ENCODE measurements around the gene TGFBR3.

Gene TGFBR3

DNA sequence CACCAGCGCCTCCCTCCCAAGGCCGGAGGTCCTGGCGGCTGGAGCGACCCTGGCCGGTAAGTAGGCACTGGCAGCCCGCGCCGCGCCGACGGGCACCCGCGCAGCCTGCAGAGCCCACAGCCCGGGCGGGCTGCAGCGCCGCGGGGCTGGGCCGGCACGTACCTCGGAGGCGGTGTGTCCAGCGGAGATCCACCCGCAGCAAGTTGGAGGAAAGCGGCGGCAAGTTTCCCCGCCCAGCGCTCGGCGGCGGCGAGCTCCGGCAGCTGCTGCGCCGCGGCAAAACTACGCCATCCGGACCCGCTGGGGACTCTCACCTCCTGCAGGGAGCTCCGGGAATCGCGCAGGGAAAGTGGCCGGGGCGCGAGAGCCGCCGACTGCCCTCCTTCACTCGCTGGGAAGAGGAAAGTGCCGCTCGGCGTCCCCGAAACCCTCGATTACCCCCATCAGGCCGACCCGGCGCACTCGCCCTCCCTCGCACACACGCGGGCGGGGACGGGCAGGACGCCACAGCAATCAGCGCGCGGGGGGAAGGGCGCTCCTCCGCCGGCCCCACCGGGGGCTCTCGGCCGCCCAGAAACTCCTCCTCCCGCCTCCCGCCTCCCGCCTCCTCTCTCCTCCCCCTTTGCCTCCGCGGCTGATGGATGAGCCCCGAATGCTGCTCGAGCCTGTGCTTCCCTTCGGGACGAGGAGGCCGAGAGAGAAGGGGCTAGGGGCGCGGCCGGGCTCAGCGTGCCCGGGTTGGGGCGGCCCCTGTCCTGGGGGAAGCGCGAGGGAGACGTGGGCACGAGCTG is at the start of gene TGFBR3:
TGFBR3 (minus strand) TSS at position 436 of the 791 bp plus-strand sequence. CDS start 24,620 bp downstream, outside the sequence.
- H3K9me3 Mint-ChIP-seq: no peaks in the 10 kb centered on the region
- H3K27me3 Mint-ChIP-seq (ENCODE audit: low read depth): no peaks in the 10 kb centered on the region
- H3K27ac Mint-ChIP-seq: peak within 1 kb of the TSS; percentile 89 to 96 (median 93)
- peak; percentile 51 to 59 (median 54) for TF ChIP-seq CTCF (IDR thresholded peaks at IDR 0.05; ENCODE audit: unreplicated experiment in 3 of 3)
- H3K36me3 Mint-ChIP-seq (ENCODE audit: low read depth): peaks cover 14% of the 10 kb centered on the region
- peaks cover 26% of the 10 kb centered on the region for H3K4me1 Mint-ChIP-seq
- H3K4me3 Mint-ChIP-seq: peak within 1 kb of the TSS; percentile 93 to 99 (median 96)

DNA sequence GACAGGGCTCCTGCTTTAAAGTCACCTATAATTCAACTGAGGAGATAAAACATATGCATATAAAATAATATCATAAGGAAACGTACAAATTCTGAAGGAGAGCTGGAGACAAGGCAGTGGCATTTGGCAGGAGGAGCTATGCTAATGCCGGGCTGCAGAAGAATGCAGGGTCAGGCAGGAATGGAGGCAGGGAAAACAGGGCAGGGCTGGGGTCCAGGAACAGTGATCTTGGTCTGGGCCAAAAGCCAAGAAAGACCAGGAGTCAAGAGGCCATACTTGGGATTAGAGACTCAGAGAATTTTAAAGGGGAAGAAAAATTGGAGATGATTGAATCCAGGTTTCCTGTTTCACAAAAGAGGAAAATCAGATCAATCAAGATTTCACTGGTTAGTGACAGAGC is 43.3 kb upstream of the TGFBR3 start:
- Mint-ChIP-seq H3K27ac (peak overlapping the region; percentile 27 to 70 (median 57)), H3K9me3 (no peaks in the 10 kb centered on the region), H3K27me3 (ENCODE audit: low read depth) (peaks cover 3% of the 10 kb centered on the region), H3K4me3 (no peak overlapping the region), H3K4me1 (peaks cover 13% of the 10 kb centered on the region), H3K36me3 (ENCODE audit: low read depth) (no peaks in the 10 kb centered on the region)
- TF ChIP-seq CTCF (IDR thresholded peaks at IDR 0.05; ENCODE audit: unreplicated experiment in 3 of 3): no peak

- peak overlapping the region; percentile 28 to 56 (median 42) for H3K27ac Mint-ChIP-seq
- TF ChIP-seq CTCF (IDR thresholded peaks at IDR 0.05; ENCODE audit: unreplicated experiment in 3 of 3): no peak
- peaks cover 1% of the 10 kb centered on the region for H3K9me3 Mint-ChIP-seq
Measured at GRCh38 chr1:91928026-91928425, 42.1 kb upstream of the TGFBR3 start.

DNA sequence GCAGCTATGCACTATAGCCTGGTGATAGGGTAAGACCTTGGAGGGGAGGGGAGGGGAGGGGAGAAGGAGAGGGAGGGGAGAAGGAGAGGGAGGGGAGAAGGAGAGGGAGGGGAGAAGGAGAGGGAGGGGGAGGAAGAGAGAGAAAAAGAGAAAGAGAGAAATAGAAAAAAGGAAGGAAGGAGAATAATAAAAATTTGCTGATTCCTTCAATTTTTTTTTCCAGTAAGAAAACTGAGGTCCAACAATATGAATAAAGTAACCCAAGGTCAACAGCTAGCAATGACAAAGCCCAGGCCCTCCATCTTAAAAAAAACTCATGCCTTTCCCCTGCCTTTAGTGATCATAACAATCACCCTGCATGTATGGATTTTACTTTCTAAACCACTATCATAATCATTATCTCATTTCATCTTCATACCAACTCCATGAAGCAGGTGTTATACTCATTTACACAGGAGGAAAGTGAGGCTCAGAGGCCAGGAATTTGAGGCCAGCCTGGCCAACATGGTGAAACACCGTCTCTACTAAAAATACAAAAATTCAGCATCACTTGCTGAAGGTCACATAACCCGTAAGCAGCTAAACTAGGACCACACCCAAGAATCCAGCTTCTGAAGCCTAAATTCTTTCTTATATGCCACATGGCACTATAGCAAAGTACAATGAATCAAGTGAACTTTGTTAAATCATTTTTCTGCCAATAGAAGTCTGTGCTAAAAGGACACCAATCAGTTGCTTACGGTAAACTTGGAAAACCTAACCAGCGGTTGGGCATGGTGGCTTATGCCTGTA is 39.9 kb upstream of the TGFBR3 start:
- Mint-ChIP-seq H3K4me1 (peaks cover 13% of the 10 kb centered on the region), H3K27ac (no peak overlapping the region), H3K36me3 (ENCODE audit: low read depth) (no peaks in the 10 kb centered on the region)

More at GRCh38 chr1:91928026-91928425, 42.1 kb upstream of the TGFBR3 start:
- Mint-ChIP-seq H3K4me3 (no peak overlapping the region), H3K27me3 (ENCODE audit: low read depth) (peaks cover 3% of the 10 kb centered on the region), H3K36me3 (ENCODE audit: low read depth) (no peaks in the 10 kb centered on the region), H3K4me1 (peaks cover 13% of the 10 kb centered on the region)

GRCh38 chr1:91924146-91924545 is 38.2 kb upstream of the TGFBR3 start:
- H3K27me3 Mint-ChIP-seq (ENCODE audit: low read depth): no peaks in the 10 kb centered on the region
- no peak overlapping the region for H3K4me3 Mint-ChIP-seq
- peaks cover 2% of the 10 kb centered on the region for H3K9me3 Mint-ChIP-seq
- TF ChIP-seq CTCF (IDR thresholded peaks at IDR 0.05; ENCODE audit: unreplicated experiment in 3 of 3): no peak
- no peaks in the 10 kb centered on the region for H3K36me3 Mint-ChIP-seq (ENCODE audit: low read depth)
- peaks cover 10% of the 10 kb centered on the region for H3K4me1 Mint-ChIP-seq
- no peak overlapping the region for H3K27ac Mint-ChIP-seq

More for the DNA sequence above, 39.9 kb upstream of the TGFBR3 start:
- Mint-ChIP-seq H3K4me3 (no peak overlapping the region), H3K9me3 (peaks cover 2% of the 10 kb centered on the region), H3K27me3 (ENCODE audit: low read depth) (peaks cover 3% of the 10 kb centered on the region)
- TF ChIP-seq CTCF (IDR thresholded peaks at IDR 0.05; ENCODE audit: unreplicated experiment in 3 of 3): no peak

Data from nephron (organoid).